Calu3 (cell line): Measurements from ENCODE around the gene FGR. TPM values are rescaled to one million over a fixed set of nuclear protein-coding genes. Genes with fewer than 3 reads are reported as not detected.
A peak's percentile ranks its signal among the peaks of the same experiment; 100 is the strongest.

Source experiments
- BruUV-seq: library from RNA; stranded (reverse); fragments of 400-500 nt; replicated peaks from 2 replicates; lab custom pipeline; 2021; lab: Mats Ljungman, UMichigan
- CTCF ChIA-PET: fragments of 300-600 bp; sonication (Branson Sonifier 250); formaldehyde crosslinking; loops from one replicate; lab custom pipeline; 2022; ENCODE audit warnings: antibody characterized with exemption; lab: Charles Lee
- DNase-seq: peaks from one replicate; pipeline ENCODE4 v3.0.0; 2022
- H3K27ac Mint-ChIP-seq: one replicate; pipeline ENCODE4 v1.8.0; 2022; ENCODE audit warnings: mixed read lengths; ENCODE audit not compliant: unreplicated experiment
- H3K27me3 Mint-ChIP-seq: one replicate; pipeline ENCODE4 v1.8.0; 2022; ENCODE audit warnings: mixed read lengths; ENCODE audit not compliant: unreplicated experiment
- H3K36me3 Mint-ChIP-seq: one replicate; pipeline ENCODE4 v1.8.0; 2022; ENCODE audit warnings: mild to moderate bottlenecking, moderate library complexity, mixed read lengths; ENCODE audit not compliant: insufficient read depth, unreplicated experiment
- H3K4me1 Mint-ChIP-seq: one replicate; pipeline ENCODE4 v1.8.0; 2022; ENCODE audit warnings: mild to moderate bottlenecking, low read depth, mixed read lengths; ENCODE audit not compliant: unreplicated experiment
- H3K4me3 Mint-ChIP-seq: one replicate; pipeline ENCODE4 v1.8.0; 2022; ENCODE audit warnings: mild to moderate bottlenecking, low read depth, moderate library complexity, mixed read lengths; ENCODE audit not compliant: unreplicated experiment
- H3K9me3 Mint-ChIP-seq: one replicate; pipeline ENCODE4 v1.8.0; 2022; ENCODE audit warnings: low read depth, mixed read lengths; ENCODE audit not compliant: unreplicated experiment
- CTCF ChIP-seq: fragments of 200-600 bp; IDR thresholded peaks from one replicate; pipeline ENCODE4 v1.8.0; 2022; ENCODE audit warnings: antibody characterized with exemption; ENCODE audit not compliant: unreplicated experiment
- intact Hi-C: fragments of 100-400 bp; cut with micrococcal nuclease; formaldehyde crosslinking; loops from one replicate; pipeline ENCODE4 v1.10.0; 2022; ENCODE audit not compliant: unreplicated experiment
- total RNA-seq: library from RNA; stranded (reverse); gene quantifications from 2 replicates; pipeline ENCODE4 v1.2.3, GENCODE V29; 2022

The FGR gene
- total RNA-seq, 1 experiment from 2014 or later = not detected

GRCh38 chr1:27572679-27573426, 62.1 kb downstream of the FGR start:
- intact Hi-C loops = no loop called here
- CTCF ChIA-PET = interaction anchor here (0.6 to 3.8 kb wide), 2 partner anchors 16 to 28 kb away, joined by 4 to 12 read pairs; no protein-coding TSS in a partner anchor
- TF ChIP-seq CTCF = no peak
- Mint-ChIP-seq H3K4me1 (peaks cover 62% of the 10 kb centered on the region), H3K4me3 (no peak overlapping the region), H3K27me3 (no peaks in the 10 kb centered on the region), H3K9me3 (no peaks in the 10 kb centered on the region), H3K27ac (peak overlapping the region; percentile 52), H3K36me3 (peaks cover 16% of the 10 kb centered on the region)
- DNase-seq = no peak
- no TSS peak for BruUV-seq

- intact Hi-C loops = no loop called here
- Mint-ChIP-seq H3K36me3 (peaks cover 16% of the 10 kb centered on the region), H3K4me1 (peaks cover 69% of the 10 kb centered on the region), H3K27me3 (no peaks in the 10 kb centered on the region), H3K9me3 (no peaks in the 10 kb centered on the region), H3K4me3 (no peak overlapping the region), H3K27ac (peak overlapping the region; percentile 52)
- no peak for DNase-seq
- no TSS peak for BruUV-seq
- CTCF ChIA-PET = interaction anchor here (0.6 to 3.8 kb wide), 2 partner anchors 15 to 28 kb away, joined by 4 to 12 read pairs; no protein-coding TSS in a partner anchor
- no peak for TF ChIP-seq CTCF
These were observed 62.8 kb downstream of the FGR start for GRCh38 chr1:27572019-27572678.

- peaks cover 76% of the 10 kb centered on the region for H3K4me1 Mint-ChIP-seq
- TF ChIP-seq CTCF = no peak
- CTCF ChIA-PET = interaction anchor here (3.8 kb wide), 1 partner anchor 14 kb away, joined by 12 read pairs; no protein-coding TSS in a partner anchor
- H3K36me3 Mint-ChIP-seq = peaks cover 16% of the 10 kb centered on the region
- intact Hi-C loops = no loop called here
- DNase-seq = no peak
- no peaks in the 10 kb centered on the region for H3K27me3 Mint-ChIP-seq
- no TSS peak for BruUV-seq
- H3K4me3 Mint-ChIP-seq = no peak overlapping the region
- H3K27ac Mint-ChIP-seq = no peak overlapping the region
- H3K9me3 Mint-ChIP-seq = no peaks in the 10 kb centered on the region
These were observed 63.5 kb downstream of the FGR start for GRCh38 chr1:27571439-27572018.

GRCh38 chr1:27570784-27571183, 64.2 kb downstream of the FGR start:
- Mint-ChIP-seq H3K4me3 (no peak overlapping the region), H3K27me3 (no peaks in the 10 kb centered on the region), H3K36me3 (peaks cover 16% of the 10 kb centered on the region), H3K4me1 (peaks cover 83% of the 10 kb centered on the region), H3K9me3 (no peaks in the 10 kb centered on the region), H3K27ac (no peak overlapping the region)
- no peak for TF ChIP-seq CTCF
- CTCF ChIA-PET = interaction anchor here (1.1 to 3.8 kb wide), 2 partner anchors 14 to 30 kb away, joined by 3 to 12 read pairs; no protein-coding TSS in a partner anchor
- no peak for DNase-seq
- no TSS peak for BruUV-seq
- intact Hi-C loops = no loop called here
